ENCODE measurements around the gene NFE2L2.

The NFE2L2 gene

DNA sequence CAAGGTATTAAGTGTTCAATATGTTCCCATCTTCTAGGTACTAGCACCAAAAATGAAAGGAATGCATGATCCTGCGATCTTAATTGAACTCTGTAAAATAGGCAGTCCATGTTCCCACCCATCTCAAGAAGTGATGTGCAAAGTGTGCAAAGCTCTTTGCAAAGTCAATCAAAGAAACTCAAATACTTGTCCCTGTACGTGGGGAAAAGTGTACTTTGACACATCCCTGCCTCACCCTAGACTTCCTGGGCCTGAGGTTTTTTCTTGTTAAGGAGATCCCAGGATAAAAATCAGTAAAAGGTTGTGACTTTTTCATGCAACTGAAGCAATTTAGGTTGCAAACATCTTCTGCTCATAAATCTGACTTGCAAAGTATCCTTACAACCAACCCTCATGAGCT is 26.6 kb downstream of the NFE2L2 start:
- H3K9me2 ChIP-seq (replicated peaks; ENCODE audit: insufficient read depth, low read length) = no peaks in the 10 kb centered on the region
- TF ChIP-seq EZH2phosphoT487 (IDR thresholded peaks at IDR 0.05; ENCODE audit: low read length) (no peak), EZH2 (optimal IDR thresholded peaks at IDR 0.05; ENCODE audit: low read depth, low read length) (no peak)
- TF ChIP-seq, protein P1, sequence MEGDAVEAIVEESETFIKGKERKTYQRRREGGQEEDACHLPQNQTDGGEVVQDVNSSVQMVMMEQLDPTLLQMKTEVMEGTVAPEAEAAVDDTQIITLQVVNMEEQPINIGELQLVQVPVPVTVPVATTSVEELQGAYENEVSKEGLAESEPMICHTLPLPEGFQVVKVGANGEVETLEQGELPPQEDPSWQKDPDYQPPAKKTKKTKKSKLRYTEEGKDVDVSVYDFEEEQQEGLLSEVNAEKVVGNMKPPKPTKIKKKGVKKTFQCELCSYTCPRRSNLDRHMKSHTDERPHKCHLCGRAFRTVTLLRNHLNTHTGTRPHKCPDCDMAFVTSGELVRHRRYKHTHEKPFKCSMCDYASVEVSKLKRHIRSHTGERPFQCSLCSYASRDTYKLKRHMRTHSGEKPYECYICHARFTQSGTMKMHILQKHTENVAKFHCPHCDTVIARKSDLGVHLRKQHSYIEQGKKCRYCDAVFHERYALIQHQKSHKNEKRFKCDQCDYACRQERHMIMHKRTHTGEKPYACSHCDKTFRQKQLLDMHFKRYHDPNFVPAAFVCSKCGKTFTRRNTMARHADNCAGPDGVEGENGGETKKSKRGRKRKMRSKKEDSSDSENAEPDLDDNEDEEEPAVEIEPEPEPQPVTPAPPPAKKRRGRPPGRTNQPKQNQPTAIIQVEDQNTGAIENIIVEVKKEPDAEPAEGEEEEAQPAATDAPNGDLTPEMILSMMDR (IDR thresholded peaks at IDR 0.05; ENCODE audit: low read length) = no peak
- H3K4me2 ChIP-seq (ENCODE audit: low read depth, low read length) = no peak overlapping the region
- no peaks in the 10 kb centered on the region for H3K9me3 ChIP-seq (replicated peaks; ENCODE audit: insufficient read depth, low read length)
- H3K4me3 ChIP-seq (ENCODE audit: low read length) = no peak overlapping the region
- no peaks in the 10 kb centered on the region; the same call in 1 of the 2 replicates for H3K36me3 ChIP-seq (replicated peaks; ENCODE audit: insufficient read depth, low read length)
- peaks cover 25% of the 10 kb centered on the region for H3K4me1 ChIP-seq (ENCODE audit: low read length)
- no peak overlapping the region for H3K27ac ChIP-seq (ENCODE audit: low read length)
- peaks cover 80% of the 10 kb centered on the region for H3K79me2 ChIP-seq (ENCODE audit: low read length)
- no peaks in the 10 kb centered on the region for H4K20me1 ChIP-seq (ENCODE audit: insufficient read depth, low read length)
- H3F3A ChIP-seq (ENCODE audit: insufficient read depth, low read length) = 0 out of 2 replicates have a peak, but pooled peaks cover 5% of the 10 kb centered on the region
- no peak for DNase-seq
- no peaks in the 10 kb centered on the region for H3K27me3 ChIP-seq (replicated peaks; ENCODE audit: insufficient read depth, low read length)
- H2AFZ ChIP-seq (ENCODE audit: low read length) = no peak overlapping the region
- H3K9ac ChIP-seq (ENCODE audit: low read length) = no peak overlapping the region

DNA sequence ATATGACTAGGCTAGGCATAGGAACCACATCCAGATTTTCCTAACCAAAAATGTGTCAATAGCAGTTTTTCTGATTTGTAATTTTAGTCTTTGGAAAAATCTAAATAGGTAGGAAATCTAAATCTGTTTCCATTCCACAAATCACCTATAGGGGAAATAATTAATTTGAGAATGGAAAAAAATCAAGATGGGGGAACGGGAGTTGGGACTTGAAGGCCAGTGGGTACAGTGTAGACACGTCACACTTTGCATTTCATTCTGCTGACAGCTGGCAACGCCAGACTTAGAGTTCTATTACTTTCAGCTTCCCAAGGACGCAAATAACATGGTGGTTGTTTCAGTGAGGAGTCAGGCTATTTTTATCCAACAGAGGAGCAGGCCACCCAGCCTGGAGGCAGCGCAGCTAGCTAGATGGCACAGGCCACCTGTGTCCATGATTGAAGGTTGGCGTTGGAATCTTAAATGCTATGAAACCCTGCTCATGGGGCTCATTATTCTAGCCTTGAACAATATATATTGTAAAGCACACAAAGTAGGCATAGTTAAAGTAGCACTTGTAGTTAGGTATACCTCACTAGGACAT is 28.6 kb downstream of the NFE2L2 start:
- Histone ChIP-seq H3K27ac (ENCODE audit: low read length) (no peak overlapping the region), H3F3A (ENCODE audit: insufficient read depth, low read length) (peaks cover 10% of the 10 kb centered on the region; the same call in 1 of the 2 replicates), H3K9me2 (replicated peaks; ENCODE audit: insufficient read depth, low read length) (no peaks in the 10 kb centered on the region), H3K4me3 (ENCODE audit: low read length) (no peak overlapping the region), H3K9ac (ENCODE audit: low read length) (no peak overlapping the region), H3K4me1 (ENCODE audit: low read length) (peaks cover 11% of the 10 kb centered on the region), H3K79me2 (ENCODE audit: low read length) (peaks cover 60% of the 10 kb centered on the region), H2AFZ (ENCODE audit: low read length) (no peak overlapping the region), H3K27me3 (replicated peaks; ENCODE audit: insufficient read depth, low read length) (no peaks in the 10 kb centered on the region), H4K20me1 (ENCODE audit: insufficient read depth, low read length) (peaks cover 4% of the 10 kb centered on the region; the same call in 1 of the 2 replicates), H3K9me3 (replicated peaks; ENCODE audit: insufficient read depth, low read length) (no peaks in the 10 kb centered on the region), H3K36me3 (replicated peaks; ENCODE audit: insufficient read depth, low read length) (peaks cover 9% of the 10 kb centered on the region), H3K4me2 (ENCODE audit: low read depth, low read length) (no peak overlapping the region)
- DNase-seq = no peak
- TF ChIP-seq EZH2phosphoT487 (IDR thresholded peaks at IDR 0.05; ENCODE audit: low read length) = no peak
- TF ChIP-seq EZH2 (optimal IDR thresholded peaks at IDR 0.05; ENCODE audit: low read depth, low read length) = no peak
- TF ChIP-seq, protein P1 (IDR thresholded peaks at IDR 0.05; ENCODE audit: low read length) = no peak

DNA sequence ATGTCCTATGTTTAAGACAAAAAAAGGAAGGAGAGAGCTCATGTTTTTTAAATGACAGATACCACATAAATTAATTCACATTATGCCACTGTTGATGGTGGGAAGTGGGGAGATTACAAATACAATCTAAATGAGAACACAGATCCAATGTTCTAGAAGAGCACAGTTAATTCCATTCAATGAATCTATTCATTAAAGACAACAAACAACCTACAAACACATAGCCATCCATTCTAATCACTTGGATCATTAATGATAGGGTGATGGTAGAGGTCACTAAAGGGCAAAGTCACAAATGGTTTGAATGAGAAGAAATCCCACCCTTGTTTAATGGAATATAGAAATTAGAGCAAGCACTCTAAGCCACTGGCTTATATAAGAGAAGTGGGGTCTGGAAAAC is 30.3 kb downstream of the NFE2L2 start:
- Histone ChIP-seq H3K9me2 (replicated peaks; ENCODE audit: insufficient read depth, low read length) (no peaks in the 10 kb centered on the region), H3K9ac (ENCODE audit: low read length) (no peak overlapping the region), H3K27me3 (replicated peaks; ENCODE audit: insufficient read depth, low read length) (no peaks in the 10 kb centered on the region), H3K4me1 (ENCODE audit: low read length) (no peaks in the 10 kb centered on the region), H3K4me3 (ENCODE audit: low read length) (no peak overlapping the region), H3F3A (ENCODE audit: insufficient read depth, low read length) (peaks cover 23% of the 10 kb centered on the region), H3K4me2 (ENCODE audit: low read depth, low read length) (no peak overlapping the region), H3K27ac (ENCODE audit: low read length) (no peak overlapping the region), H2AFZ (ENCODE audit: low read length) (no peak overlapping the region), H3K36me3 (replicated peaks; ENCODE audit: insufficient read depth, low read length) (peaks cover 9% of the 10 kb centered on the region), H4K20me1 (ENCODE audit: insufficient read depth, low read length) (peaks cover 4% of the 10 kb centered on the region; the same call in 1 of the 2 replicates), H3K79me2 (ENCODE audit: low read length) (peaks cover 43% of the 10 kb centered on the region), H3K9me3 (replicated peaks; ENCODE audit: insufficient read depth, low read length) (no peaks in the 10 kb centered on the region)
- TF ChIP-seq, protein P1 (IDR thresholded peaks at IDR 0.05; ENCODE audit: low read length) = no peak
- TF ChIP-seq EZH2 (optimal IDR thresholded peaks at IDR 0.05; ENCODE audit: low read depth, low read length) (no peak), EZH2phosphoT487 (IDR thresholded peaks at IDR 0.05; ENCODE audit: low read length) (no peak)
- no peak for DNase-seq

All from MM.1S (cell line).